GM12891 (cell line): ENCODE results near the gene FMO5.
"Not testable (repeated sequence)": the region's sequence is repeated elsewhere in the genome, so short reads cannot be mapped to it uniquely, and the experiment has no call there.

Experiments used
- DNase-seq: peaks from one replicate; pipeline ENCODE4 v3.0.0; 2011; ENCODE audit warnings: low spot score; ENCODE audit not compliant: insufficient read length
- FAIRE-seq: peaks from 2 replicates; lab custom pipeline; 2011; peaks lifted over from hg19 to GRCh38; lab: Jason Lieb, UNC
- PAX5 ChIP-seq: IDR thresholded peaks from 2 replicates; pipeline ENCODE4 v1.6.1; 2011; ENCODE audit warnings: low read length, moderate library complexity, mild to moderate bottlenecking; ENCODE audit not compliant: insufficient read depth, severe bottlenecking
- POLR2A ChIP-seq: IDR thresholded peaks from 2 replicates; pipeline ENCODE4 v1.6.1; 2011; ENCODE audit warnings: low read depth, low read length, control low read depth
- POLR2AphosphoS5 ChIP-seq: IDR thresholded peaks from 2 replicates; pipeline ENCODE4 v1.6.1; 2011; ENCODE audit warnings: low read depth, low read length, control low read depth
- POU2F2 ChIP-seq: IDR thresholded peaks from 2 replicates; pipeline ENCODE4 v1.6.1; 2011; ENCODE audit warnings: low read depth, mild to moderate bottlenecking, control low read depth, low read length, moderate library complexity
- SPI1 ChIP-seq: IDR thresholded peaks from 2 replicates; pipeline ENCODE4 v1.6.1; 2011; ENCODE audit warnings: low read depth, low read length, control low read depth
- TAF1 ChIP-seq: IDR thresholded peaks from 2 replicates; pipeline ENCODE4 v1.6.1; 2011; ENCODE audit warnings: low read depth, low read length, control low read depth

Gene FMO5

DNA sequence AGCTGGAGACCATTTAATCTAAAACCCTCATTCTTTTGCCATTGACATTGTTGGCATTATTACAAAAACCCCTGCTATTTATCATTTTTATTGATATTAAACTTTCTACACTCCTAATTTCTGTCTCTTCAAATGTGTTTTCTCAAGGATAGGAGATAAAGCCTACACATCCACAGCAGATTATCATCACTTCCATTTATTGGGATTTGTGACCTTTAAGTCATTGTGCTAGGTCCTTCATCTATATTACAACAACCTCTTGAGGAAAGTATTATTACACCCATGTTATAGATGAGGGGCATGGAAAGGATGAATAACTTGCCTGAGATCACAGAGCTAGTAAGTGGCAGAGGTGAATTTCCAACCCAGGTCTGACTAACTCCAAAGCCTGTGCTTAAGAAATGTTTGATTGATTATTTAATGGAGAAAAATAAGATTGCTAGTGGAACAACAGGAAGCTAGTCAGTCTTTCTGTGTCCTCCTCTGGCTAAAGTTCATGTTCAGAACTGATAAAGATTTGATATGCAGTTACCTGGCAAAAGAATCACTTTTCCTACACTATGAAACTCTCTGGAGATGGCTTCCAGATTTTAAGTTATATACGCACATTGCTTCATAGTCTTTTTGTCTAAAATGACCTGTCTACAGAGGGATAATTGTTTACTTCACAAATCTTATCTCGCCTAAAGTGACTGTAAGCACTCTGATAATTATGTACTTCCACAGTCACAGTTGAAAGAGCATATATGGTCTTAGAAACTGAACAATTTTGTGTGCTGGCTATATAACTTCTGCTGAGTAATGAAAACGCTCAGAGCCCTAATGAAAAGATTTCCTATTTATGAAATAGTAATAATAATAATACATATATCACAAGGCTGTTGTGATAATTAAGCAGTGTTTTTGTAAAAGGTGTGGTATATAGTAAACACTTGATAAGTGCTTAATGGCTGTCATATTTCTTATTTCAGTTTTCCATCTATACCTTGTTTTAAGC is 15.0 kb downstream of the FMO5 start:
- DNase-seq (no peak), FAIRE-seq (no peak)
- TF ChIP-seq POU2F2 (no peak), PAX5 (no peak), POLR2AphosphoS5 (no peak), POLR2A (no peak), SPI1 (no peak), TAF1 (no peak)

DNA sequence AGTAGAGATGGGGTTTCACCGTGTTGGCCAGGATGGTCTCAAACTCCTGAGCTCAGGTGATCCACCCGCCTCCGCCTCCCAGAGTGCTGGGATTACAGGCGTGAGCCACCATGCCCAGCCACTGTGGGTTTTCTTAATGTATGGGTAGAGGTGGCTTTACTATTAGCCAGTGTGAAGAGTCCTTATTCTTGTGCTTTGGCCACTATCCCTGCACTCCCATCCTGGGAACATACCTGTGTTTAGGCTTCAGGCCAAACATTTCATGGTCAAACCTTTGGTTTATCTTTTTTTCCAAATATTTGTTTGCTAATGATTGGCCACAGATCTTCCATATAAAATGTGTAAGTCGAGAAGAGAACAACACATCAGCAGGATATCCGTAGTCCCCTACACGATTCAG is 16.5 kb downstream of the FMO5 start:
- DNase-seq (no peak), FAIRE-seq (no peak)
- TF ChIP-seq POLR2A, result no peak
- TF ChIP-seq PAX5, result no peak
- TF ChIP-seq TAF1, result no peak
- TF ChIP-seq POU2F2, result no peak
- no peak for TF ChIP-seq SPI1
- no peak for TF ChIP-seq POLR2AphosphoS5

DNA sequence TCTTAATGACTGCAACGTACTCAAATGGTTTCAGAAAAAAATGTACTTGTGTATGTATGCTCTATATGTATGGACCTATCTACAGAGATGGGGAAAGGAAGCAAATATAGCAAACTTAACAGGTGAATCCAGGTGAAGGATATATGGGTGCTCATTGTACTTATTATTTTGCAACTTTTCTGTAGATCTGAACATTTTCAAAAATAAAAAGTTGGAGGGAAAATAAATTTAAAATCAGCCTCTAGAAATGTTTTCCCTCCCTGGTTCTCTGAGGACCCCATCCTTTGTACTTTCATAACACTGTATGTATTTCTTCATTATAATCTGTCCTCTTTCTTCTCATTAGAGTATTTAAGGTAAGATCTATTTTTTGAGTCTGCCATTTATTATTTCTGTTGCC is 17.9 kb downstream of the FMO5 start:
- TF ChIP-seq POLR2A (no peak), PAX5 (no peak), TAF1 (no peak), POLR2AphosphoS5 (no peak), SPI1 (no peak), POU2F2 (no peak)
- DNase-seq, result no peak
- FAIRE-seq, result no peak

DNA sequence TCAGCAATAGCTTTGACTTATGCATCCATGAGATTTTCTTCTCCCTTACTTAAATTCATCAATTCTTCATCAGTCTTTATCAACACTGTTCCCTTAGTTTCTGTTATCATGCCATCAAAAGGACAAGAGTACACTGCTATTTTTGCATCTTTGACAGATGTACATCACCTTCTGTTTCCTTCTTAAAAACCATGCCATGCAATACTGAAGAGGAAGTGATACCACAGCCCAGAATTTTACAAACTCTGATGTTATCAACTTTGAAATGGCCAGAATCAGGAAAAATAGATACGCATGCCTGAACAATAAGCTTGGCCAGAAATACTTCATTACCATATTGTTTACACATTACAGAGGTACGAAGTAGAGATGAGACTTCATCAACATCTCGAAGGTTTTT is 21.1 kb downstream of the FMO5 start:
- TF ChIP-seq SPI1 (peak; percentile 56), PAX5 (no peak)
- peak; percentile 5 for FAIRE-seq

GRCh38 chr1:147202576-147202975 is 22.6 kb downstream of the FMO5 start:
- FAIRE-seq (no peak), DNase-seq (no peak)
- no peak for TF ChIP-seq POLR2AphosphoS5
- no peak for TF ChIP-seq POU2F2
- TF ChIP-seq POLR2A, result no peak
- TF ChIP-seq PAX5, result no peak
- no peak for TF ChIP-seq SPI1
- TF ChIP-seq TAF1, result no peak

More for the DNA sequence above, 21.1 kb downstream of the FMO5 start:
- DNase-seq, result no peak

GRCh38 chr1:147201786-147202185 is 23.4 kb downstream of the FMO5 start:
- DNase-seq (no peak), FAIRE-seq (no peak)
- no peak for TF ChIP-seq PAX5
- no peak for TF ChIP-seq POLR2A
- TF ChIP-seq POLR2AphosphoS5, result no peak
- no peak for TF ChIP-seq SPI1
- no peak for TF ChIP-seq TAF1
- no peak for TF ChIP-seq POU2F2

DNA sequence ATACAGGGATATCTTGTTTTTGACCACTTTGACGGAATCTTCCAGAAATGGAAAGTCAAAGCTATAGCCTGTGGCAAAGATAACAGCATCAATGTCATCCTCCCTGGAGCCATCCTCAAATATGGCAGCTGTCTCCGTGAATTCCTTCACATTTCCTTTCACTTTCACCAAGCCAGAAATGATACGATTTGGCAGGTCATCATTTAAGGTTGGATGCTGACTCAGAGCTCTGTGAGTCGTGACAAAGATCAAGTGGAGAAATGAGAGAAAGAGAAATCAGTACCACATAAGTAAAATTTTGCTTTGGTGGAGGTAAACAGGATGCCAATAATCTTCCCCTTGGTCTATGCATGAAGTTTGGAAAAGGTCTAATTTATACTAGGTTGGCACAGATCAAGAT is 23.9 kb downstream of the FMO5 start:
- DNase-seq, result no peak
- FAIRE-seq, result no peak
- TF ChIP-seq SPI1 (no peak), PAX5 (no peak), POLR2A (no peak), POLR2AphosphoS5 (no peak), POU2F2 (no peak), TAF1 (no peak)

- not testable (repeated sequence) for DNase-seq, FAIRE-seq
Measured at GRCh38 chr1:147197324-147197723, 27.8 kb downstream of the FMO5 start.

DNA sequence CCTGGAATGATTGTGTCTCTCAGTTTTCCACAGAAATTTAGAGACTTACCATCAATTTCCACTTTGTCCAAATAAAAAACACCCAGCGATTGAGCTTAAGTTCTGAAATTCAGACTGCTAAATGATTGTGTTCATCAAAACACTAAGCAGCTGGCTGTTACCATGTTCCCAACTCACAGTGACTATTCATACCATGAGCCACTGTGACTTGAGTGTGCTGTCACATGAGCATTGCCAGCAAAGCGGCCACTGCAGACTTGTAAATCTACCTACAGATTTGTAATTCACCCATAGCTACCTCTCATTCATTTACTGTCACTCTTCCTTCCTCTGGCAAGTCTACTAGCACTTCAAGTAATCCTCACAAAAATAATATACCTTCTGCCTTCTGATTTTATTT is 35.6 kb downstream of the FMO5 start:
- no peak for DNase-seq
- TF ChIP-seq SPI1, result no peak
- TF ChIP-seq POLR2AphosphoS5, result no peak
- TF ChIP-seq POLR2A, result no peak
- TF ChIP-seq TAF1, result no peak
- TF ChIP-seq POU2F2, result no peak
- no peak for TF ChIP-seq PAX5

DNA sequence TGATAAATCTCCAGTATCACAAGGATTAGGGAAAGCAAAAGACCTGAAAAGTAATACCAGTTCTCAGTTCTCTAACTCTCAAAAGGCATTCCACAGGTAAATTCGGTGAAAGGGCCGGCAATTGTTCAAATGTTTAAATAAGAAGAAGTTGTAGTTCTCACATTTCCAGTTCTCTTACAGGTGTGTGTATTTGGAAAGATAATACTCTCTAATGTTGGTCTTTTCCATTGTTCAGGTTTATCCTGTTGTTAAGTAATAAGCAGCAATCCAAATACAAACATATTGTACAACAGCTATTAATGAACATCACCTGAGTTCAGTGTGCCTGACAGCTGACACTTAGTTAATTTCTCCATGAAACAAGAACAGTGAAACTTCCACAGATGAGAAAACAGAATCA is 39.7 kb downstream of the FMO5 start:
- FAIRE-seq (no peak), DNase-seq (no peak)
- TF ChIP-seq POLR2AphosphoS5, result no peak
- TF ChIP-seq POLR2A, result no peak
- no peak for TF ChIP-seq PAX5
- TF ChIP-seq POU2F2, result no peak
- TF ChIP-seq SPI1, result no peak
- TF ChIP-seq TAF1, result no peak

More for the DNA sequence above, 35.6 kb downstream of the FMO5 start:
- no peak for FAIRE-seq
